T-helper 2 cell (primary cell): ENCODE data around the gene PWWP2A.
A peak's percentile ranks its signal among the peaks of the same experiment; 100 is the strongest.
"Not testable (repeated sequence)": the region's sequence is repeated elsewhere in the genome, so short reads cannot be mapped to it uniquely, and the experiment has no call there.

ENCODE experiments used
- DNase-seq, 5 experiments: peaks; one replicate each; pipeline versions ENCODE4 v3.0.0 to v3.0.0-alpha.2; 2012 to 2022
- total RNA-seq, 2 donors: gene quantifications; one replicate each; lab custom pipeline; 2026; lab: John Stamatoyannopoulos, UW

Gene PWWP2A
- total RNA-seq, result 34.0 to 41.3 reads per million in 2 donors

DNA sequence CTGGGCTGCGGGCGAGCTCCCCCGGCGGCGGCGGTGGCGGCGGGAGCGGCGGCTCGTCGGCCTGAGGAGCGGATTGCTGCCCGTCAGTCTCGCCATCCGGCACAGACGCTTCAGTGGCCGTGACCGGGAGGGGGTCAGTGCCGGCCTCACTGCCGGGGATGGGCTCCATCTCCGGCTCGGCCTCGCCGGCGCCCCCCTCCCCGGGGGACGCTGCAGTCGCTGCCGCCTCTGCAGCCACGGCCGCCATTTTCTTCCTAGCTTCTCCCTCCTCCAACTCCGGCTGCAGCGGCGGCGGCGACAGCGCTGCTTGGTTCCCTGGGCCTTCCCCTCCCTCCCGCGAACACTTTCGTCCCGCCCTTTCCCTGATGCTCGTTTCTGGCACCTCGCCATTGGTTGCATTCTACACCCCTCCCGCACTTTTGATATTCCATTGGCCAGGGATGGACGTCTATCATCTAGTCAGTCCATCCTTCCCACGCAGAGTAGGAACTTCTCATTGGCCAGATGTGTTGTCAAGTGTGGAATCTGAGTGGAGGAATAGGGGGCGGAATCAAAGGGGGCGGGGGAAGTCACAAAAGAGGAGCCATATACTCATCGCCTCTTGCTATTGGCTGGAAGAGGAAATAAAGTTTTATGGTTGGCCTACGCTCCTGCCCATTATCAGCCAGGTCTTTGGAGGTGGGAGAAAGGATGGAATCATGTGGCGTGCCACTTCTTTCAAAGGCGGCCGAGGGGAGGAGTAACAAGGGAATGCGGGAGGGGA is at the start of gene PWWP2A:
Gene PWWP2A, minus strand, starts transcription at position 309 of the 763 bp plus-strand sequence. Its CDS starts 62 bp downstream, at position 247.
- peak; percentile 89 to 100 (median 96) for DNase-seq

GRCh38 chr5:160167624-160168165 is 48.4 kb upstream of the PWWP2A start:
- no peak for DNase-seq

GRCh38 chr5:160166973-160167623 is 47.8 kb upstream of the PWWP2A start:
- DNase-seq, result no peak

DNA sequence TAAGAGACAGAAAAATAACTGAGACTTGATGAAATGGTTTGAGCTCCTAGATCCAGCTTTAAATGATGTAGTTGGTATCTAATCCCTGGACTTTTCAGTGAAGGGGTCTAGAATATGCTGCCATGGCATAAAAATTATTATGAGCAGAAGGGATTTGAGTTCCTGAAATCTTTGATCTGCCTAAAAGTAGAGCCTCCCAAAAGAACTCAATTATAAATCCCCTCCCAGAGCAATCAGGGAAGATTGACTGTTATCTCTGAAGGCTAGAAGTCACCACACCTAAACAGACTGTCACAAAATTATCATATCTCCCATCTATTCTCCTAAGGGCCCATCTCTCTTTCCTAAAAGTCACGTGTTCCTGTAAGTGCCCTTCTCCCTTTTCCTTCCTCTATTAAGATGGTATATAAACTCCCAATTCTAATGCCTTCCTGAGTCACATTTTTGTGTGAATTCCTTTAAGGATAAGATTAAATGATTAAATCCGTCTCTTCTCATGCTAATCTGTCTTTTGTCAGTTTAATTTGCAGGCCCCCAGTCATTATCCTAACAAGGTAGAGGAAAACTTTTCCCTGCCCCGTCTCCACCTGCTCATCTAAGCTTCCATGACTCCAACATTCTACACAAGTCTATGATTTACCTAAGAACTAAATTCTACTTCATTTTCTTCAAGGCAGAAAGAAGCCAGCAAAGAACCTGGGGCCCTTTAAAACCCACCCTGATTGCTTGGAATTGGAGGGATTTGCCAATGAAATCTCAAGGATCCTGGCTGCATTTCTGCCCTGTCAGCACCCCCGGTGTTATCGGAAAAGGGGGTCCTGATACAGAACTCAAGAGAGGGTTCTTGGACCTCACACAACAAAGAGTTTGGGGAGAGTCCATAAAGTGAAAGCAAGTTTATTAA is 47.1 kb upstream of the PWWP2A start:
- DNase-seq, result no peak

DNA sequence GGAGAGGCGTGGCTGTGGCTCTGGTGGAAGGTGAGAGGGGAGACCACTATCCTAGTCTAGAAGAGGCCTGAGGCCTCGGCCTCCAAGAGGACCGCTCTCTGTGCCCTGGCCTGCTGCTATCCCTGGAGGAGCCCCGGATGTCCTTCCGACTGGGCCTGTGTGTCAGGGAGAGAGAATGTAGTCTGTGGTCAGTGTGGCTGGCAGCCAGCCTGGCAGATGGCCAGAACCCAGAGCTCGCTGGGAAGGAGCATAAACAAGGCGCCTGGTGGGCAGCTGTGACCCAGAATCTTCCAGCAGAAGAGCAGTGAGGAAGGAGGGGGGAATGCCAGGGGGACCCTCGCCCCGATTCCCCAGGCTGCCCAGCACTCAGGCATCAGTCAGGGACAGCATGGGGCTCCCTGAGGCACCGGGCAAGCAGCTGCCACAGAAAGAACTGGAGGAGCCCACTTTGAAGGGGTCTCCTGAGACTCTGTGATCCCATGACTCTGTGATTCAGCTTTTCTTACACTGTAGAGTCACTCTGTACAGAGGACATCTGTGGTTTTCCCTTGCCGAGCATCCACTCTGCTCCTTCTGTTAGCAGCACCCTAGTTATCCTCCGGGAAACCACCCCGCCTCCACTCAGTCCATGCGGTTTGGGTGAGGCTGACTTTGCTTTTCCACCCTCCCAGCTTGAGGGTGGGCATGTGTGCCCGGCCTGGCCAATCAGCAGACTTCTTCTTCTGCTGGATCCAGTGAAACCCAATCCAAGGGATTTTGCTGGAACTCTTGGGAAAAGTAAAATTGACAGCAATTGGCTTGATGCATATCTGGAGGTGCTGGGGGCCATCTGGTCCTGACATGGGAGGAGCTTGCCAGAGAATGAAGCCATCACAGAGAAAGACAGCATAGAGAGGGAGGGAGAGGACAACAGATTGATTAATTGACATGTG is 46.2 kb upstream of the PWWP2A start:
- DNase-seq, result no peak

GRCh38 chr5:160162910-160163309 is 43.7 kb upstream of the PWWP2A start:
- no peak for DNase-seq

- no peak for DNase-seq
Observed at GRCh38 chr5:160161626-160162025, 42.4 kb upstream of the PWWP2A start.

DNA sequence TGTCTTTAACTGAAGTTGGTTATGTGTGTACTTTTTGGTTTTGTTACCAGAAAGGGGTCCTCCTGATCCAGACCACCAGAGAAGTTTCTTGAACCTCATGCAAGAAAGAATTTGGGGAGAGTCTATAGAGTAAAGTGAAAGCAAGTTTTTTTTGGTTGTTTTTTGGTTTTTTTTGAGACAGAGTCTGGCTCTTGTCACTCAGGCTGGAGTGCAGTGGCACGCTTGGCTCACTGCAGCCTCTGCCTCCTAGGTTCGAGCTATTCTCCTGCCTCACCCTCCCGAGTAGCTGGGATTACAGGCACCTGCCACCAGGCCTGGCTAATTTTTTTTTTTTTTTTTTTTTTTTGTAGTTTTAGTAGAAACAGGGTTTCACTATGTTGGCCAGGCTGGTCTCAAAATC is 41.6 kb upstream of the PWWP2A start:
- not testable (repeated sequence) for DNase-seq

DNA sequence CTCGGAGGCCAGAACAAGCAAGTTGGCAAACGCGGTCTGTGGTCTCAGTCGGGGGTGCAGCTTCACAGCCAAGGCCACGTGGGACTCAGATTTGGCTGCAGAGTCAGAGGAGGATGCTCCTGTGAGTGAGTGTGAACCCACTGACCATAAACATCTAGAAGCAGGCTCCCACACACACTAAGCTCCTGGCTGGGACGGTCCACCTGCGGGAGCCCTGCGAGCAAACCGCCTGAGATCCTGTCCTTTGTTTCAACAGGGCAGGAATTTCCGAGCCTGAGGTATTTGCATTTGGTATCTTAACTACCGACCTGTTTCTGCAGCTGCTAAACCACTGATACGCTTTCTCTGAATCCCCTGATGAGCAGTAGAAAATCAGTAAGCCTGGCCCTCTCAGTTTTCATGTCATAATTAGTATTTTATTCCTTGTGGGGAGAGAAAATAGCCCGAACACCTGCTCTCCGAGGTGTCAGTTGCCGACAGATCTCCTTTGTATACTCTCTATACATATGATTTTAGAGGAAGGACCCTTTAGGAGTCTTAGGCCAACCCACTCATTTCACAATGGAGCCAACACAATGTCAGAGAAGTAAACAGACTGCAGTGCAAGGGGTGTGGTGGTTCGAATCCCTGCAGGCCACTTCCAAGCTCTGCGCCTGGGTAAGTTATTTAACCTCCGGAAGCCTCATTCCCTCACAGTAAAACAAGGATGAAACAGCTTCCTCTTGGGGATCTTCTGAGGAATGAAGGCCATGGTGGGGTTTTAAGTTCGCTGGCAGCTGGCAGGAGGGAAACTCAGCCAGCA is 40.9 kb upstream of the PWWP2A start:
- DNase-seq, result no peak

DNA sequence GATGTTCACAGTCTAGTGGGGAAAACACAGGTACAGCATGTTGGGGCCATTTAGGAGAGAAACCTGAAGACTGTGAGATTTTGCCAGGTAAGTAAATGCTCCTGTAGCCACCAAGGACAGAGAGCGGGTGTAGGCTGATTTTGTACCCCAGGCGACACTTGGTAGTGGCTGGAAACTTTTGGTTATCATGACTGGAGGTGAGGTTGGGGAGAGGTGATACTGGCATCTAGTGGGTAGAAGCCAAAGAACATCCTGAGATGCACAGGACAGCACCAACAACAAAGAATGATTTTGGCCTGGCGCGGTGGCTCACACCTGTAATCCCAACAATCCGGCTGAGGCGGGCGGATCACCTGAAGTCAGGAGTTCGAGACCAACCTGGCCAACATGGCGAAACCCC is 38.8 kb upstream of the PWWP2A start:
- DNase-seq, result no peak

DNA sequence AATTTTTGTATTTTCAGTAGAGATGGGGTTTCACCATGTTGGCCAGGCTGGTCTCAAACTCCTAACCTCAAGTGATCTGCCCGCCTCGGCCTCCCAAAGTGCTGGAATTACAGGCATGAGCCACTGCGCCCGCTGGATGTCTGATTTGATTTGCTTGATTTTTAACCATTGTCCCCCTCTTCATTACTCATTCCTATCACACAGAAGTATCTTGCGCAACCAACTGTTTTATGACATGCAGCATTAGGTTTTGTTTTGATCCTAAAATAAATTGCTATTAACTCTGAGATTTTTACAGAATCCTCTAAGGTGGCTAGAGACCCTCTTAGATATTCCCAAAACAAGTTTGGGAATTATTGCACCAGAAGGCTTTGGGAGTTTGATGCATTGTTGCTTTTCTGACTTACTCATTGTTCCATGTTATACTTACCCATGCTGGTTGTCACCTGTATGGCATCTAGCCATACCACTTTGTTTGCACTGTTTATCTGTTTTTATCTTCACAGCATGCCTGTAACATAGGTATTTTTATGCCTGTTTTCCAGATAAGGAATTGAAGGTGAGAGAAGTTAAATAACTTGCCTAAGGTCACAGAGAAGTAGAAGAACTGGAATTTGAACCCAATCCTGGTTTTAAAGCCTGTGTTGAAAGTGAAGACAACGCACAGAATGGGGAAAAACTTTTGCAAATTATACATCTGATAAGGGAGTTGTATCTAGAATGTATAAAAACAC is 35.9 kb upstream of the PWWP2A start:
- DNase-seq, result no peak

GRCh38 chr5:160152901-160153300 is 33.7 kb upstream of the PWWP2A start:
- no peak for DNase-seq

- no peak for DNase-seq
Observed at GRCh38 chr5:160152287-160152686, 33.0 kb upstream of the PWWP2A start.

DNA sequence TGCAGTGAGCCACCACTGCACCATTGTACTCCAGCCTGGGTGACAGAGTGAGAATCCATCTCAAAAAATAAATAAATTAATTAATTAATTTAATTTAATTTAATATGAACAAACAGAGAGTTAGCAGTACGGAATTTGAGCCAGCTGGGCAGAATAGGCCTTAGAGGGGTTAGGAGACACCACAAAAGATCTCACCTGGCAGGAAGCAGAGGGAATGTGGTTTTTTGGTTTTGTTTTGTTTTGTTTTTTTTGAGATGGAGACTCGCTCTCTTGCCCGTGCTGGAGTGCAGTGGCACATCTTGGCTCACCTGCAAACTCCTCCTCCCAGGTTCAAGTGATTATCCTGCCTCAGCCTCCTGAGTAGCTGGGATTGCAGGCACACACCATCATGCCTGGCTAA is 31.8 kb upstream of the PWWP2A start:
- DNase-seq, result no peak

DNA sequence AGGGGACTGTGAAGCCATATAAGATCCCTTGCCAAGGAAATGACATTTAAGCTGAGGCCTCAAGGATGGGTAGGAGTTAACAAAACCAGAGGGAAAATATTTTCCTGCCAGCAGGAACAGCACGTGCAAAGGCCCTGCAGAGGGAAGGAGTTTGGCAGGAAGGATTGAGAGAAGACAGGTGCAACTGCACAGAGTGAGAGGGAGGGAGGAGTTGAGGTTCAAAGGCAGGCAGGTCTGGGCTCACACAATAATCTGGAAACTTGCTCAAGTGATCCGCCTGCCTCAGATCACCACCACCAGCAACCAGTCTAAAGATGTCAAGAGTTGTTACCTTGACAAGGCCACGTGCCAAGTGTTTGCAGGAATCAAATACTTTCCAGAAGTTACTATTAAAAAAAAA is 31.1 kb upstream of the PWWP2A start:
- no peak for DNase-seq

DNA sequence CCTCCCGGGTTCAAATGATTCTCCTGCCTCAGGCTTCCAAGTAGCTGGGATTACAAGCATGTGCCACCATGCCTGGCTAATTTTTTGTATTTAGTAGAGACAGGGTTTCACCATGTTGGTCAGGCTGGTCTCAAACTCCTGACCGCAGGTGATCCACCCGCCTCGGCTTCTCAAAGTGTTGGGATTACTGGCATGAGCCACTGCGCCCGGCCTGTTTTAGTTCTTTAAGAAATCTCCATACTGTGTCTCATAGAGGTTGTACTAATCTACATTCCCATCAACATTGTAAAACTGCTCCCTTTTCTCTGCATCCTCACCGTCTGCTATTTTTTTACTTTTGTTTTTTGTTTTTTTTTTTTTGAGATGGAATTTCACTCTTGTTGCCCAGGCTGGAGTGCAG is 25.2 kb upstream of the PWWP2A start:
- not testable (repeated sequence) for DNase-seq

DNA sequence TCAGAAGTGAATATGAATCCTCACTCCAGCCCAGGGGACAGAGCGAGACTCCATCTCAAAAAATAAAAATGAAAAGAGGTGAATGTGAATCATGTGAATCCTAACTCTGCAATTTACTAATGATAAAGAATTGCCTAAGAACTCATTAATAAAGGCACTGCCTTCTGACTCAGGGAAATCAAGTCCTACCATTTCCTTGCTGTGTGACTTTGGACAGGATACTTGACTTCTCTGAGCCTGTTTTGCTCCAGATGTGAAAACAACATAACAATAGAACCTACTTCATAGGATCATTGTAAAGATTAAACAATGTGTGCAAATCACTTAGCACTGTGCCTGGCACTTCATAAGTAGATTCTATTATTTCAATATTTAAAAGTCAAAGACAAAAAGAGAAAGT is 15.1 kb upstream of the PWWP2A start:
- DNase-seq, result no peak

GRCh38 chr5:160133918-160134304 is 14.7 kb upstream of the PWWP2A start:
- no peak for DNase-seq

DNA sequence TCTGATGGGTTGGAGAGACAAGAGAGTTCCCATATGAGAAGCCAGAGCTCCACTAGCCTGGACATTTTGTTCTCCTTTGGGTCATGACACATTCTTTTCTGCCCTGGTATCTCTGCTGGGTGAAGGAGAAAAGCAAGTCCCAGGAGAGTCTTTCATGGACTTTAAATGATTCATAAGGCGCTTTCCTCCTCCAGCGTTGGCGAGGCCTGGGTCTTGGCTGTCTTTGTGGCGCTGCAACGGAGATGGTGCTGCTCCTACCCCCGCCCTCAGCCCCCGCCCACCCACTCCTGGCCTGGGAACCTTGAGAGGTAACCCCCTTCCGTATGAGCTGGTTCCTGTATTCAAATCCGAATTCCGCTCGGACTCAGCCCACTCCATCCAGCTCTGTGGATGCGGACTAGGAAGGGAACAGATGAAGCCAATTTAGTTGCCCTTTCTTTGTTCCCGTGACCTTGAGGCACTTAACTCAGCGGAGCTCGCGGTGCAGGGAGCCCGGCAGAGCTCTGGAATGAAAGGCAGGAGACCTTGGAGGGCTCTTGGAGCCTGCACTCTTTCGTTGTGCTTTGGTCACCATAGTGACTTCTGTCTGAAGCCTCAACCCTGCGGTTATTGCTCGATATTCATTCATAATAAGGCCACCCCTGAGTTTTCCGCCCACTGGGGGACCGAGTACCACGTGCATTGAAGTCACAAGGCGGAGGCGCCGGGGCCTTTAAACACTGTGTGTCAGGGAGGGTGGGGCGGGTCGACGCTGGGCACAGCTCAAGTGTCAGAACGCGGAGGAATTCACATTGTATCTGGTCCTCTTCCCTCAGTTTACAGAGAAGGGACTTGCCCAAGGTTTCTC is 14.0 kb upstream of the PWWP2A start:
- DNase-seq, result no peak
